Glutamatergic neuron (in vitro differentiated cells): ENCODE results near the gene KPTN. TPM values are rescaled to one million over a fixed set of nuclear protein-coding genes. Genes with fewer than 3 reads are reported as not detected.

Experiments
- DNase-seq: peaks from one replicate; pipeline ENCODE4 v3.0.0; 2022
- H3K27ac Mint-ChIP-seq: one replicate; pipeline ENCODE4 v1.8.0; 2020; ENCODE audit warnings: mild to moderate bottlenecking, mixed read lengths, inconsistent platforms; ENCODE audit not compliant: unreplicated experiment
- H3K27me3 Mint-ChIP-seq: one replicate; pipeline ENCODE4 v1.8.0; 2020; ENCODE audit warnings: mild to moderate bottlenecking, moderate library complexity, mixed read lengths, inconsistent platforms; ENCODE audit not compliant: unreplicated experiment
- H3K36me3 Mint-ChIP-seq: one replicate; pipeline ENCODE4 v1.8.0; 2020; ENCODE audit warnings: mild to moderate bottlenecking, mixed read lengths, inconsistent platforms; ENCODE audit not compliant: unreplicated experiment
- H3K4me1 Mint-ChIP-seq: one replicate; pipeline ENCODE4 v1.8.0; 2020; ENCODE audit warnings: mild to moderate bottlenecking, low read depth, mixed read lengths, inconsistent platforms; ENCODE audit not compliant: unreplicated experiment
- H3K4me3 Mint-ChIP-seq: one replicate; pipeline ENCODE4 v1.8.0; 2020; ENCODE audit warnings: mild to moderate bottlenecking, mixed read lengths, inconsistent platforms; ENCODE audit not compliant: unreplicated experiment
- H3K9me3 Mint-ChIP-seq: one replicate; pipeline ENCODE4 v1.8.0; 2020; ENCODE audit warnings: mild to moderate bottlenecking, moderate library complexity, mixed read lengths, inconsistent platforms; ENCODE audit not compliant: unreplicated experiment
- total RNA-seq: library from RNA; stranded (reverse); fragmentation: NEBNext Ultra II Directional; extraction: Animal tissue kit (Norgen Biotek cat#: 25700); gene quantifications from one replicate; pipeline ENCODE4 v1.2.1, GENCODE V29; 2021; ENCODE audit not compliant: unreplicated experiment
- TF ChIP-seq, protein P1 (sequence below): fragments of 200-600 bp; sonication (generic); IDR thresholded peaks from one replicate; pipeline ENCODE4 v1.5.0; 2021; ENCODE audit not compliant: partially characterized antibody, unreplicated experiment

The KPTN gene
- total RNA-seq, 1 donor from 2014 or later: 51.2 TPM

DNA sequence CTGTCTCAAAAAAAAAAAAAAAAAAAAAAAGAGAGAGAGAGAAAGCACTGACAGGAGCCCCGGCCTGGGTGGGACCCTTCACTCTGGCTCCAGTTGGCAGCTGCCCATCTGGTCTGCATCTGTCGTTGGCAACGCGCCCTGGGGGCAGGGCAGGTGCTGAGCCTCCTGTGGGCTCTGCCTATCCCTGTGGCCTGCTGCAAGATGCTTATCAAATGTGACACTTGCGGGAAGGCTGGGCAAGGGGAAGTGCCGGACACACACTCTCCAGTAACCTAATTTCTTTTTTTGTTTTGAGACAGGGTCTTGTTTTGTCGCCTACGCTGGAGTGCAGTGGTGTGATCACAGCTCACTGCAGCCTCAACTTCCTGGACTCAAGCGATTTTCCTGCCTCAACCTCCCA is 10.7 kb upstream of the KPTN start:
- peak; percentile 69 for DNase-seq
- H3K9me3 Mint-ChIP-seq: peaks cover 13% of the 10 kb centered on the region
- peaks cover 44% of the 10 kb centered on the region for H3K4me1 Mint-ChIP-seq
- peak overlapping the region; percentile 89 for H3K27ac Mint-ChIP-seq
- TF ChIP-seq, protein P1, sequence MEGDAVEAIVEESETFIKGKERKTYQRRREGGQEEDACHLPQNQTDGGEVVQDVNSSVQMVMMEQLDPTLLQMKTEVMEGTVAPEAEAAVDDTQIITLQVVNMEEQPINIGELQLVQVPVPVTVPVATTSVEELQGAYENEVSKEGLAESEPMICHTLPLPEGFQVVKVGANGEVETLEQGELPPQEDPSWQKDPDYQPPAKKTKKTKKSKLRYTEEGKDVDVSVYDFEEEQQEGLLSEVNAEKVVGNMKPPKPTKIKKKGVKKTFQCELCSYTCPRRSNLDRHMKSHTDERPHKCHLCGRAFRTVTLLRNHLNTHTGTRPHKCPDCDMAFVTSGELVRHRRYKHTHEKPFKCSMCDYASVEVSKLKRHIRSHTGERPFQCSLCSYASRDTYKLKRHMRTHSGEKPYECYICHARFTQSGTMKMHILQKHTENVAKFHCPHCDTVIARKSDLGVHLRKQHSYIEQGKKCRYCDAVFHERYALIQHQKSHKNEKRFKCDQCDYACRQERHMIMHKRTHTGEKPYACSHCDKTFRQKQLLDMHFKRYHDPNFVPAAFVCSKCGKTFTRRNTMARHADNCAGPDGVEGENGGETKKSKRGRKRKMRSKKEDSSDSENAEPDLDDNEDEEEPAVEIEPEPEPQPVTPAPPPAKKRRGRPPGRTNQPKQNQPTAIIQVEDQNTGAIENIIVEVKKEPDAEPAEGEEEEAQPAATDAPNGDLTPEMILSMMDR: no peak
- peaks cover 7% of the 10 kb centered on the region for H3K36me3 Mint-ChIP-seq
- H3K27me3 Mint-ChIP-seq: peaks cover 12% of the 10 kb centered on the region
- H3K4me3 Mint-ChIP-seq: peak overlapping the region; percentile 52

DNA sequence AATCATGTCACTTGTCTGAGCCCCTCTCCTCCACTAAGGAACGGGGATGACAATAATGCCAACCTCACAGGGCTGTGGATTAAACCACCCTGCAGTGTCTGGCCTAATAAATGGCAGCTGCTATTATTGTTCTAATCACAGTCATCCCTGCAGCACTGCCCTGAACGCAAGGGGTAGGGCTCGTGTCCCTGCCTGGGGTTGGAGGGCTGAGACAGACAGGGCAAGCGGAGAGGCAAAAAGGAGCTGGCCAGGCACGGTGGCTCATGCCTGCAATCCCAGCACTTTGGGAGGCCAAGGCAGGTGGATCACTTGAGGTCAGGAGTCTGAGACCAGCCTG is 10.2 kb upstream of the KPTN start:
- Mint-ChIP-seq H3K9me3 (peaks cover 11% of the 10 kb centered on the region), H3K4me3 (peak overlapping the region; percentile 39), H3K27ac (peak overlapping the region; percentile 89), H3K36me3 (peaks cover 7% of the 10 kb centered on the region), H3K27me3 (peaks cover 12% of the 10 kb centered on the region), H3K4me1 (peaks cover 38% of the 10 kb centered on the region)
- TF ChIP-seq, protein P1: no peak
- DNase-seq: no peak

DNA sequence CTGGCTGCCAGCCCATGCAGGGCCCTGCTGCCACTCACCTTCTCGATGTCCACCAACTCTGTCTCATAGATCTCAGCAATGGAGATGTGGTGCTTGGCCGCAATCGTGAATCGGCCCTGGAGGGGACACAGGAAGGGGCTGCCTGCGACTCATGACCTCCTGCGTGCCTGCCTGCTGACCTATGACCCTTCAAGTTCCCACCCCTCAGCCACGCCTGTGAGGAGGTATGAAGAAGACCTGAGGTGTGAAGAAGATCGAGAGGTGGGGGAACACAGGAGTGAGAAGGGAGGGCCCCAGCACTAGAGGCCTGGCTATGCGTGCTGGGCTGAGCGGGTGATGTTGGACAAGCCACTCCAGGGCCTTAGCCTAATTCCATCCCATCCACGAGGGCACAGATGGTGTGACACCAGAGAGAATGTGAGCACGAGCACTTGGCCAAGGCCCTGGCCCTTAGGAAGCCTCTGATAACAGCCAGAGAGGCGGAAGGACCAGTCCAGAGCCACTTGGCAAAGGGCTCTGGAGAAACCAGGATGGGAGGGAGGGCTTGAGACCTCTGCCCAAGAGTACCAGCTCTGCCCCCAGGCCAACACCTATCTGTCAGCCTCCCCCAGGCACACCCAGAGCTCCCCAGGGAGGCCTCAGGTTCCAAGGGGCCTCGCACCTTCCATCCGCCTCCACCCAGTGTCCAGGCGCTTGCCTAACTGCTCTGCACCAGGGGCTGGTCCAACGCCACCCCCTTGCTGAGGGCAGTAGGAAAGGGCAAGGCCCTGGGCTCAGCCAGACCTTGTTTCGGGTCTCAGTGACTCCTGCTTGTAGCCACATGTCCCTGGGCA is 9.6 kb upstream of the KPTN start:
- Mint-ChIP-seq H3K27ac (peak overlapping the region; percentile 89), H3K27me3 (peaks cover 10% of the 10 kb centered on the region), H3K4me3 (peak overlapping the region; percentile 61), H3K36me3 (peaks cover 7% of the 10 kb centered on the region), H3K4me1 (peaks cover 33% of the 10 kb centered on the region), H3K9me3 (peaks cover 5% of the 10 kb centered on the region)
- no peak for DNase-seq
- TF ChIP-seq, protein P1: no peak

DNA sequence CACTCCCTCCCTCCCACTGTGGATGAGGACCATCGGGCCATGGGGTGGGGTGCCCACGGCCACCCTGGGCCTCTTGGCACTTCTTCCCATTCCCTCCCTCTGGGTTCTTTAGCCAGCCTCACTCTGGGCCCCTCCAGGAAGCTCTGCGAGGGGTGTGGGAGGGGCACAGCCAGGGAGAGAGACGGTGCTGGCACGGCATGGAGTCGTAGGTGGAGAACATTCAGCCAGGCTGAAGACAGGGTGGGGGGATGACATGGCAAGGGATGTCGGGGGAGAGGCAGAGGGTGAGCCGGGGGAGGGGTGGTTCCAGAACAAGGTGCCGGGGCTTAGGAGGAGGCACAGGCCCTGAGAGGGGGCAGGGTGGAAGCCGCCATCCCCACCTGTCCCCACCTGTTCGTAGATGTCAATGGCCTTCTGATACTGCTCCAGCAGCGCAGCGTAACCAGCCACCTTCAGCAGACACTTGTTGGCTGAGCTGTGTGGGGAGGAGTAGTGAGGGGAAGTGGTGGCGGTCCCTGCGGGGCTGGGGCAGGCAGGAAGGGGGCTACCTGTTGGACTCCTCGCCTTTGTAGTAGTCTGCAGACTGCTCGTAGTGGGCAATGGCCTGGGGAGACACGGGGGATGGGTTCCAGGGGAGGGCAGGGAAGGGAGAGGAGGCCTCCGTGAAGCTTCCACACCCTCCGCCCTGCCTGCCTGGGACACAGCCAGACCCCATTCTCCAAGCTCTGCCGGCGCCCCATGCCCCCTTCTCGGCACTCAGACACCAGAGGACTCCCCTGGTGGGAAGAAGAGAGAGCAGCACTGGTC is 8.8 kb upstream of the KPTN start:
- Mint-ChIP-seq H3K4me3 (no peak overlapping the region), H3K36me3 (peaks cover 7% of the 10 kb centered on the region), H3K4me1 (peaks cover 33% of the 10 kb centered on the region), H3K27ac (peak overlapping the region; percentile 89), H3K9me3 (peaks cover 4% of the 10 kb centered on the region), H3K27me3 (peaks cover 10% of the 10 kb centered on the region)
- TF ChIP-seq, protein P1: no peak
- no peak for DNase-seq

DNA sequence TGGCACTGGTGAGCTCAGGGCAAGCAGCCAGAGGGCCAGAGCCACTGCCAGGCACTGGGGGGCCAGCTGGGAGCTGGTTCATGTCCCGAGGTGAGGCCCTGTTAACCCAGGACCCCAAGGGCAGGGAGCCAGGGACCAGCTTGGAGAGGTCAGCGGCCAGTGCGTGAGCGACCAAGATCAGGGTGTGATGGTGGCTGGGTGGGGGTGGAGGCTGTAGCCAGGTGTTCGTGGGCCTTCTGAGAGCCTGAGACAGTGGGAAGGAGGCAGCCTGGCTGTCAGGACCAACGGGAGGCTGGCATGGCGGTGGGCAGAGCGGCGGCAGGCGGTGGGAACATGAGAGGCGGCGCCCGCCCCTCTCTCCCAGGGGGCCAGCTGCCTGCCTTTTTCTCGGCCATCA is 8.1 kb upstream of the KPTN start:
- Mint-ChIP-seq H3K9me3 (peaks cover 4% of the 10 kb centered on the region), H3K4me1 (peaks cover 32% of the 10 kb centered on the region), H3K27ac (no peak overlapping the region), H3K27me3 (peaks cover 12% of the 10 kb centered on the region), H3K36me3 (peaks cover 9% of the 10 kb centered on the region), H3K4me3 (no peak overlapping the region)
- no peak for DNase-seq
- TF ChIP-seq, protein P1: no peak
